Transverse colon (tissue), 4 donors: ENCODE data around the gene NFYC. TPM values are rescaled to one million over a fixed set of nuclear protein-coding genes. Genes with fewer than 3 reads are reported as not detected.

ENCODE experiments used
- DNase-seq: peaks from one replicate; pipeline ENCODE4 v3.0.0-alpha.2; 2019
- H3K27ac ChIP-seq, 4 donors: fragments of 200-600 bp; sonication (generic); 2 replicates each; pipeline ENCODE4 v1.5.1; 2016 to 2018; ENCODE audit warnings: inconsistent platforms in 4 of 4
- H3K27me3 ChIP-seq: fragments of 200-600 bp; sonication (generic); 2 replicates; pipeline ENCODE4 v1.5.1; 2017; ENCODE audit warnings: inconsistent platforms
- H3K36me3 ChIP-seq, 4 donors: fragments of 200-600 bp; sonication (generic); 2 replicates each; pipeline ENCODE4 v1.5.1; 2017 to 2019; ENCODE audit warnings: inconsistent platforms in 4 of 4
- H3K4me1 ChIP-seq, 4 donors: fragments of 200-600 bp; sonication (generic); 2 replicates each; pipeline ENCODE4 v1.5.1; 2017 to 2020; ENCODE audit warnings: inconsistent platforms in 4 of 4
- H3K4me3 ChIP-seq, 4 donors: fragments of 200-600 bp; sonication (generic); 1 replicate in 1 of 4; 2 replicates in 3 of 4; pipeline versions ENCODE4 v1.5.1 to v1.6.1; 2017 to 2019; ENCODE audit warnings: inconsistent platforms in 4 of 4
- H3K9me3 ChIP-seq, 2 donors: fragments of 200-600 bp; sonication (generic); 2 replicates each; pipeline ENCODE4 v1.5.1; 2017 to 2019; ENCODE audit warnings: inconsistent platforms in 2 of 2
- EP300 ChIP-seq: sonication (generic); formaldehyde crosslinking; IDR thresholded peaks from one replicate; pipeline ENCODE4 v1.6.1; 2017; ENCODE audit warnings: antibody characterized with exemption, low read depth
- POLR2A ChIP-seq: fragments of 450-650 bp; IDR thresholded peaks from one replicate; pipeline ENCODE4 v1.6.1; 2016; ENCODE audit warnings: antibody characterized with exemption, mild to moderate bottlenecking, moderate library complexity
- POLR2AphosphoS5 ChIP-seq, 3 donors: sonication (generic); formaldehyde crosslinking; IDR thresholded peaks; one replicate each; pipeline ENCODE4 v1.6.1; 2016; ENCODE audit warnings: antibody characterized with exemption in 3 of 3
- WGBS, 2 donors: methylation state at CpG; one replicate each; pipeline ENCODE4 v1.1.5; 2018; ENCODE audit warnings: low coverage in 1 of 2; 5-methylcytosine and 5-hydroxymethylcytosine counted together
- in situ Hi-C, 4 donors: fragments of 200-750 bp; cut with MboI; loops; one replicate each; pipeline versions ENCODE4 v1.15.0 to v1.15.1; 2017; ENCODE audit warnings: low sequenced_read_pairs in 3 of 4, low pct_ligation_motif_present in 1 of 4, low pct_unique_long_range_greater_than_20kb in 1 of 4
- intact Hi-C: fragments of 100-400 bp; cut with DNase I; formaldehyde crosslinking; loops from one replicate; pipeline ENCODE4 v1.15.1; 2023; ENCODE audit warnings: low total_unique reads
- total RNA-seq, 4 donors: library from RNA; depleted of rRNA; stranded (reverse); fragments of >200 nt; gene quantifications; one replicate each; pipeline ENCODE4 v1.1.0, GENCODE V29; 2016
- TF ChIP-seq, protein P1 (sequence below), 5 experiments: fragments of 200-600 bp in 3 of 5; fragments of 450-650 bp in 2 of 5; sonication (generic) in 3 of 5; IDR thresholded peaks; 1 replicate in 2 of 5; 2 replicates in 3 of 5; pipeline ENCODE4 v1.5.1; 2016 to 2017; ENCODE audit warnings: antibody characterized with exemption in 5 of 5, inconsistent platforms in 3 of 5, mild to moderate bottlenecking in 2 of 5, moderate library complexity in 1 of 5

The NFYC gene
- total RNA-seq, 4 donors from 2014 or later = 34.4 to 101 (median 76.4) TPM

DNA sequence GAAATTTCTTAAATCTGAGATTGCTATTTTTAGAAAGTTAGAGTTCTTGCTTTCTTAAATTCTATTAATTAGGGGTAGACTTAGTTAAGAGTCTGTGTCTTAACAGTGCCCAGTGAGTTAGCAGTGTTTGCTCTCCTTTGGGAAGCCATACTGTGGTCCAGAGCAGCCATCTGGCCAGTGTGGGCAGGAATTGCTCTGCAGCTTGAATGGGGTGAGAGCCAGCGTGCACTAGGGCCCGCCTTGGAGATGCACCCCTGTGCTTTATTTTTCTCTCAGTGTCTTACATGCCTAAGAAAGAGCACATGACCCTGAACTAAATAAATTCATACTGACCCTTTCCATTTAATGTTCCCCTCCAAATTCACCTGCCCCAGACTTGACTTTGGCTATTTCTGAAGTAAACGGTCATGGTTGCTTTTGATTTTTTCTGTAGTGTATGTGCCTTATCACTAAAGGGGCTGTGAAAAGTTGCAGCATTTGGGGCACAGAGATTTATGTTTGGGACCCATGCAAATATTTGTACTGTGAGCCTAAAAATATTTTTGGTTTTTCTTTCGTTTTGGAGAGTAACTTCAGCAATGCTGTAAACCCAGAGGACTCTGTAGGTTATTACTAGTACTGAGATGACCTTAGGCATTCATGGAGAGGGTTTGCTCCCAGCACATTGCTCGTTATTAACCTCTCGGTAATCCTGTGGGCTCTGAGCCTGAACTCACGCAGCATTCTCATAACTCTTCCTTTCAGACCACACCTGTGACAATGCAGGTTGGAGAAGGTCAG, 70.8 kb downstream of the NFYC start:
- H3K9me3 ChIP-seq = no peaks in the 10 kb centered on the region
- no peaks in the 10 kb centered on the region for H3K4me1 ChIP-seq
- H3K36me3 ChIP-seq = peaks cover 0 to 56% (median 25%) of the 10 kb centered on the region in 4 donors
- no peak overlapping the region for H3K4me3 ChIP-seq
- in situ Hi-C loops = no loop called here
- WGBS, 2 donors = 74 to 80% methylated on average over 5 to 7 of the region's 7 CpGs
- TF ChIP-seq POLR2AphosphoS5 (IDR thresholded peaks at IDR 0.05) (no peak), POLR2A (no peak), EP300 (no peak)
- TF ChIP-seq, protein P1, sequence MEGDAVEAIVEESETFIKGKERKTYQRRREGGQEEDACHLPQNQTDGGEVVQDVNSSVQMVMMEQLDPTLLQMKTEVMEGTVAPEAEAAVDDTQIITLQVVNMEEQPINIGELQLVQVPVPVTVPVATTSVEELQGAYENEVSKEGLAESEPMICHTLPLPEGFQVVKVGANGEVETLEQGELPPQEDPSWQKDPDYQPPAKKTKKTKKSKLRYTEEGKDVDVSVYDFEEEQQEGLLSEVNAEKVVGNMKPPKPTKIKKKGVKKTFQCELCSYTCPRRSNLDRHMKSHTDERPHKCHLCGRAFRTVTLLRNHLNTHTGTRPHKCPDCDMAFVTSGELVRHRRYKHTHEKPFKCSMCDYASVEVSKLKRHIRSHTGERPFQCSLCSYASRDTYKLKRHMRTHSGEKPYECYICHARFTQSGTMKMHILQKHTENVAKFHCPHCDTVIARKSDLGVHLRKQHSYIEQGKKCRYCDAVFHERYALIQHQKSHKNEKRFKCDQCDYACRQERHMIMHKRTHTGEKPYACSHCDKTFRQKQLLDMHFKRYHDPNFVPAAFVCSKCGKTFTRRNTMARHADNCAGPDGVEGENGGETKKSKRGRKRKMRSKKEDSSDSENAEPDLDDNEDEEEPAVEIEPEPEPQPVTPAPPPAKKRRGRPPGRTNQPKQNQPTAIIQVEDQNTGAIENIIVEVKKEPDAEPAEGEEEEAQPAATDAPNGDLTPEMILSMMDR (IDR thresholded peaks at IDR 0.05) = no peak
- H3K27ac ChIP-seq = no peak overlapping the region
- intact Hi-C loops = no loop called here
- H3K27me3 ChIP-seq = no peaks in the 10 kb centered on the region
- DNase-seq = no peak

DNA sequence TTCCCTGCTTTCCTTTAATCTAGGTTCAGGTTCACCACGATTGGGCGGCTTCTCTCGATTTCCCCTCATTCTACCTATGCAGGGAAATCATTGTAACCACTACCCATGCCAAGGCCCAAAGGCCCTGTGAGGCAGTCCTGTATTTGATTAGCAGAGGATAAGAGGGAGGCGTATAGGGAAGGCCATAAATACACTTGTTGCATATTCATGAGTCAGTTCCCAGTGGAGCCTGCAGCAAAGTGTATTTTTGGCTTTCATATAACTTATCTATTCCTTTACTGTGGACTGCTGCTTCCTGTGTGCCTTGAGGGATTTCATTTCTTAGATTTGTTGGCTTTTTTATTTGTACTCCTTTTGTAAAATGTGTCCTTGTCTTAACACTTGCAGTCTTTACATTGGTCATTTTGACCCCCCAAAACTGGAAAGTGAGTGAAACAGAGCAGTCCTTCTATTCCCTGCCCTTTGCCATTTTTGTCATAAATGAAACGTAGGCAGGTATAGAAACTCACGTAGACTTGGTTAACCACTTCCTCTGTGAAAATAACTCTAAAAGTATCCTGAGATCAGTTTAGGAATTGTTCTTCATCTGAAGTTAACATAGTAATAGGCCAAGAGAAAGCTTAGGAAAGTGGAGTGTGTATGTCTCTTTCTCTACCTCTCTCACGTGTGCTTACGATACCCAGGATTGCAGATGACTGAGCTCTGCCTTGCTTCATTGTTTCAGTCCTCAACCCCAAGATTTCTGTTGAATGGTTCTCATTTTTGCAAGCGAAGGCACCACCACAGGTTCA, 72.4 kb downstream of the NFYC start:
- no peaks in the 10 kb centered on the region for H3K4me1 ChIP-seq
- no peaks in the 10 kb centered on the region for H3K9me3 ChIP-seq
- no peaks in the 10 kb centered on the region for H3K27me3 ChIP-seq
- H3K27ac ChIP-seq = no peak overlapping the region
- H3K4me3 ChIP-seq = no peak overlapping the region
- no peak for DNase-seq
- intact Hi-C loops (no loop called here), in situ Hi-C loops (no loop called here)
- H3K36me3 ChIP-seq = peaks cover 0 to 58% (median 28%) of the 10 kb centered on the region in 4 donors
- WGBS, 2 donors = 71 to 89% methylated on average over 8 to 9 of the region's 9 CpGs
- TF ChIP-seq POLR2AphosphoS5 (IDR thresholded peaks at IDR 0.05) (no peak), EP300 (no peak), POLR2A (no peak)
- TF ChIP-seq, protein P1 (IDR thresholded peaks at IDR 0.05) = no peak

DNA sequence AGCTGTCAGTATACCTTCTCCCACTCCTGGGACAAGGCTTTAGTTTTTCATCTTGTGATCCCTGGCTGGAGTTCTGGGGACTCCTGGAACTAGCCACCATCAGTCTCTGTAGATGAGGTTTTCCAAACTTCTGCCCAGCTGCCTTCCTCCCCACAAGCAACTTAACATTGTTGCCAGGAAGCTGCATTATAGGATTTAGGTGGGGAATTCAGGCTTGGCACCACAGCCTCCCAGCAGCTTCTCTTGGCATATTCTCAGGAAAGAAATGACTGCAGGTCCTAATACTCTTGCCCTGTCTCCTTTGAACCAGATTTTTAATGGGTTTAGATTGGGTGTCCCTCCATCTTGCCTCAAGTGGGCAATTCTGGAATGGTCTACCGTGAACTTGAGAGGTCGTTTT, 73.5 kb downstream of the NFYC start:
- Histone ChIP-seq H3K36me3 (peaks cover 0 to 60% (median 24%) of the 10 kb centered on the region in 4 donors), H3K27ac (no peak overlapping the region), H3K4me1 (no peaks in the 10 kb centered on the region), H3K4me3 (no peak overlapping the region), H3K9me3 (no peaks in the 10 kb centered on the region), H3K27me3 (no peaks in the 10 kb centered on the region)
- intact Hi-C loops (no loop called here), in situ Hi-C loops (no loop called here)
- TF ChIP-seq, protein P1 (IDR thresholded peaks at IDR 0.05) = no peak
- TF ChIP-seq EP300 = no peak
- no peak for TF ChIP-seq POLR2AphosphoS5 (IDR thresholded peaks at IDR 0.05)
- TF ChIP-seq POLR2A = no peak
- WGBS, 2 donors = 76 to 93% methylated on average over 2 of the region's 2 CpGs
- DNase-seq = no peak

DNA sequence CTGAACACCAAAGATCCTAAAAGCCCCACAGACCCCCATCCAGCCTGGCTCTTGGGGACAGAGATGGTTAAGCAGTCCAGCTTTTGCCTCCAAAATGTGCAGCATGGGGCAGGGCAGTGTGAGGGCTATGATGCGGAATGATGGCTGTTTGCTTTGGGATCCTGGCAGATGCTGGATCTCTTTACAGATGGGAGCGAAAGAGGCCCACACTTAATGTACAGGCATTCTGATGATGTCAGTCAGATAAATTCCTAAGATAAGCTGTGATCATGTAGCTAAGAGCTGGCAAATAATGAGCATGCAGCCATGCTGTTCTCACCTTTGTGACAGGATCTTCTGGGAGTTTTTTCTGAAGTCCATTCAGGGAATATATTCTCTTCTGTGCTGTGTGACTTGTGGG, 74.5 kb downstream of the NFYC start:
- H3K36me3 ChIP-seq = peaks cover 0 to 69% (median 25%) of the 10 kb centered on the region in 4 donors
- H3K27ac ChIP-seq = no peak overlapping the region
- H3K4me3 ChIP-seq = no peak overlapping the region
- in situ Hi-C loops (no loop called here), intact Hi-C loops (no loop called here)
- 100% methylated on average over 1 to 2 of the region's 2 CpGs for WGBS, 2 donors
- no peaks in the 10 kb centered on the region for H3K4me1 ChIP-seq
- H3K27me3 ChIP-seq = no peaks in the 10 kb centered on the region
- TF ChIP-seq, protein P1 (IDR thresholded peaks at IDR 0.05) = no peak
- H3K9me3 ChIP-seq = no peaks in the 10 kb centered on the region
- DNase-seq = no peak
